ENCODE results near the gene SLC25A22.

GRCh38 chr11:803467-803742 lies 5.3 kb upstream of the SLC25A22 start:
- no peak for TF ChIP-seq CTCF (IDR thresholded peaks at IDR 0.05 in 8 of 11, conservative IDR thresholded peaks at IDR 0.05 in 3 of 11)
- no peak for TF ChIP-seq POLR2A (IDR thresholded peaks at IDR 0.05)
- TF ChIP-seq POLR2AphosphoS5 (IDR thresholded peaks at IDR 0.05) = no peak

Data from spleen (tissue), 7 donors.